ENCODE data around the gene RDH5. TPM values are rescaled to one million over a fixed set of nuclear protein-coding genes. Genes with fewer than 3 reads are reported as not detected.
A peak's percentile ranks its signal among the peaks of the same experiment; 100 is the strongest.

The RDH5 gene
- total RNA-seq, 1 donor from 2014 or later = 4.1 TPM

- peaks cover 16% of the 10 kb centered on the region for H3K4me1 Mint-ChIP-seq (ENCODE audit: unreplicated experiment)
- H3K27ac Mint-ChIP-seq (ENCODE audit: unreplicated experiment) = no peak overlapping the region
- no peaks in the 10 kb centered on the region for H3K9me3 Mint-ChIP-seq (ENCODE audit: unreplicated experiment)
- peak overlapping the region; percentile 76 for H3K4me3 Mint-ChIP-seq (ENCODE audit: unreplicated experiment)
- DNase-seq (ENCODE audit: extremely low spot score, unreplicated experiment) = no peak
- H3K27me3 Mint-ChIP-seq (ENCODE audit: unreplicated experiment) = peaks cover 36% of the 10 kb centered on the region
- no peak for TF ChIP-seq CTCF (IDR thresholded peaks at IDR 0.05)
- H3K36me3 Mint-ChIP-seq (ENCODE audit: unreplicated experiment) = peaks cover 3% of the 10 kb centered on the region
Observed at GRCh38 chr12:55707219-55707671, 12.9 kb upstream of the RDH5 start.

GRCh38 chr12:55707841-55708694 is 12.1 kb upstream of the RDH5 start, which contains the start of gene ITGA7:
ITGA7 (minus strand) TSS chr12:55707904; CDS start chr12:55707682, 222 bp downstream.
- no peak for TF ChIP-seq CTCF (IDR thresholded peaks at IDR 0.05)
- no peaks in the 10 kb centered on the region for H3K9me3 Mint-ChIP-seq (ENCODE audit: unreplicated experiment)
- DNase-seq (ENCODE audit: extremely low spot score, unreplicated experiment) = no peak
- peak within 1 kb of the TSS; percentile 76 for H3K4me3 Mint-ChIP-seq (ENCODE audit: unreplicated experiment)
- H3K36me3 Mint-ChIP-seq (ENCODE audit: unreplicated experiment) = peaks cover 3% of the 10 kb centered on the region
- peaks cover 16% of the 10 kb centered on the region for H3K4me1 Mint-ChIP-seq (ENCODE audit: unreplicated experiment)
- H3K27ac Mint-ChIP-seq (ENCODE audit: unreplicated experiment) = no peak within 1 kb of the TSS
- H3K27me3 Mint-ChIP-seq (ENCODE audit: unreplicated experiment) = peaks cover 39% of the 10 kb centered on the region

- Mint-ChIP-seq H3K27me3 (ENCODE audit: unreplicated experiment) (peaks cover 40% of the 10 kb centered on the region), H3K9me3 (ENCODE audit: unreplicated experiment) (no peaks in the 10 kb centered on the region), H3K4me3 (ENCODE audit: unreplicated experiment) (peak overlapping the region; percentile 76), H3K27ac (ENCODE audit: unreplicated experiment) (no peak overlapping the region), H3K4me1 (ENCODE audit: unreplicated experiment) (peaks cover 16% of the 10 kb centered on the region), H3K36me3 (ENCODE audit: unreplicated experiment) (peaks cover 3% of the 10 kb centered on the region)
- DNase-seq (ENCODE audit: extremely low spot score, unreplicated experiment) = no peak
- no peak for TF ChIP-seq CTCF (IDR thresholded peaks at IDR 0.05)
Observed at GRCh38 chr12:55708695-55709233, 11.4 kb upstream of the RDH5 start.

GRCh38 chr12:55711786-55712553 is 8.2 kb upstream of the RDH5 start:
- peaks cover 26% of the 10 kb centered on the region for H3K4me1 Mint-ChIP-seq (ENCODE audit: unreplicated experiment)
- DNase-seq (ENCODE audit: extremely low spot score, unreplicated experiment) = no peak
- TF ChIP-seq CTCF (IDR thresholded peaks at IDR 0.05) = no peak
- no peaks in the 10 kb centered on the region for H3K9me3 Mint-ChIP-seq (ENCODE audit: unreplicated experiment)
- H3K36me3 Mint-ChIP-seq (ENCODE audit: unreplicated experiment) = no peaks in the 10 kb centered on the region
- H3K4me3 Mint-ChIP-seq (ENCODE audit: unreplicated experiment) = no peak overlapping the region
- H3K27ac Mint-ChIP-seq (ENCODE audit: unreplicated experiment) = no peak overlapping the region
- H3K27me3 Mint-ChIP-seq (ENCODE audit: unreplicated experiment) = peaks cover 34% of the 10 kb centered on the region
